ENCODE measurements around the gene PTPN11. TPM values are rescaled to one million over a fixed set of nuclear protein-coding genes. Genes with fewer than 3 reads are reported as not detected.

Gene PTPN11
- polyA plus RNA-seq, 1 experiment: 46.1 TPM

DNA sequence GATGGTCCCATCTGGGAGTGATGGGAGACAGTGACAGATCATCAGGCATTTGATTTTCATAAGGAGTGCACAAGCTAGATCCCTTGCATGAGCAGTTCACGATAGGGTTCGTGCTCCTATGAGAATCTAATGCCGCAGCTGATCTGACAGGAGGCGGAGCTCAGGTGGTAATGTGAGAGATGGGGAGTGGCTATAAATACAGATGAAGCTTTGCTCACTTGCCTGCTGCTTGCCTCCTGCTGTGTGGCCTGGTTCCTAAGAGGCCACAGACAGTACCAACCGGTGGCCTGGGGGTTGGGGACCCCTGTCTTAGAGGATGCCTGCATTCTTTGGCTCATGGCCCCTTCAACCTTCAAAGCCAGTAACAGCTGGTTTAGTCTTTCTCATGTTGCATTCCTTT lies 130.3 kb downstream of the PTPN11 start:
- ChIA-PET POLR2A (no interaction called here), CTCF (no interaction called here)
- H3K4me3 ChIP-seq (ENCODE audit: low read depth, low read length): no peak overlapping the region
- DNase-seq (ENCODE audit: low read depth): no peak
- H3K36me3 ChIP-seq (ENCODE audit: control insufficient read depth, insufficient read depth, low read length): no peaks in the 10 kb centered on the region
- H3K27me3 ChIP-seq (ENCODE audit: control insufficient read depth, insufficient read depth, low read length): peaks cover 1% of the 10 kb centered on the region; the same call in 1 of the 2 replicates
- TF ChIP-seq, protein P1, sequence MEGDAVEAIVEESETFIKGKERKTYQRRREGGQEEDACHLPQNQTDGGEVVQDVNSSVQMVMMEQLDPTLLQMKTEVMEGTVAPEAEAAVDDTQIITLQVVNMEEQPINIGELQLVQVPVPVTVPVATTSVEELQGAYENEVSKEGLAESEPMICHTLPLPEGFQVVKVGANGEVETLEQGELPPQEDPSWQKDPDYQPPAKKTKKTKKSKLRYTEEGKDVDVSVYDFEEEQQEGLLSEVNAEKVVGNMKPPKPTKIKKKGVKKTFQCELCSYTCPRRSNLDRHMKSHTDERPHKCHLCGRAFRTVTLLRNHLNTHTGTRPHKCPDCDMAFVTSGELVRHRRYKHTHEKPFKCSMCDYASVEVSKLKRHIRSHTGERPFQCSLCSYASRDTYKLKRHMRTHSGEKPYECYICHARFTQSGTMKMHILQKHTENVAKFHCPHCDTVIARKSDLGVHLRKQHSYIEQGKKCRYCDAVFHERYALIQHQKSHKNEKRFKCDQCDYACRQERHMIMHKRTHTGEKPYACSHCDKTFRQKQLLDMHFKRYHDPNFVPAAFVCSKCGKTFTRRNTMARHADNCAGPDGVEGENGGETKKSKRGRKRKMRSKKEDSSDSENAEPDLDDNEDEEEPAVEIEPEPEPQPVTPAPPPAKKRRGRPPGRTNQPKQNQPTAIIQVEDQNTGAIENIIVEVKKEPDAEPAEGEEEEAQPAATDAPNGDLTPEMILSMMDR (IDR thresholded peaks at IDR 0.05; ENCODE audit: insufficient read depth, low read depth, low read length): no peak

- no peak for DNase-seq (ENCODE audit: low read depth)
- ChIA-PET CTCF (no interaction called here), POLR2A (no interaction called here)
- Histone ChIP-seq H3K4me3 (ENCODE audit: low read depth, low read length) (no peak overlapping the region), H3K36me3 (ENCODE audit: control insufficient read depth, insufficient read depth, low read length) (no peaks in the 10 kb centered on the region), H3K27me3 (ENCODE audit: control insufficient read depth, insufficient read depth, low read length) (peaks cover 1% of the 10 kb centered on the region; the same call in 1 of the 2 replicates)
- TF ChIP-seq, protein P1 (IDR thresholded peaks at IDR 0.05; ENCODE audit: insufficient read depth, low read depth, low read length): no peak
These were observed 132.9 kb downstream of the PTPN11 start for GRCh38 chr12:112551681-112552080.

DNA sequence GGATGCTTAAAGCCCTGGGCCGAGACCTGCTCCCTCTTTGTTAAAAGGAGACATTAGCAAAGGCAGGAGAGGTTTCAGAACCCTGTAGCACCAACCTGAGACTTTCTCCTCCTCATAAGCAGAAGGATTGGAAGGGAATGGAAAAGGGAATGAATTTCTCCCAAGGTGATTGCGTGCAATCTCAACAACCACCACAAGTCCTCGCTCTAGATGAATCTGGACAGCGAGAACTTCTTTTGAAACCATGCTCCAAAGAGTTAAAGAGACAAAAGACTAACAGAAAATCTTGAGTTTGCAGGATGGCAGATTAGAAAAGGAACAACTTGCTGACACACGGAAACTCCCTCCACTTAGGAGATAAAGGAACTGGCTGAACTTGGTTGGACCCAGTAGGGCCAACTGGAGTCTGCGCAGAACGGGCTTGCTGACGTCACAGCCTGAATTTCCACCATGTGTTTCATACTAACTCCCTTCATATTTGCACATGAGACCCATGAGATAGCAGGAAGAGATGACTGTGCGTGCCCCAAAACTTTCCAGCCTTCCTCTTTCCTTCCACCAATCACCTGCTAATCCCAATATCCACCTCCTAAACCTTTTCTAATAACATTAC lies 137.0 kb downstream of the PTPN11 start:
- no peaks in the 10 kb centered on the region for H3K36me3 ChIP-seq (ENCODE audit: control insufficient read depth, insufficient read depth, low read length)
- CTCF ChIA-PET: no interaction called here
- H3K27me3 ChIP-seq (ENCODE audit: control insufficient read depth, insufficient read depth, low read length): no peaks in the 10 kb centered on the region
- TF ChIP-seq, protein P1 (IDR thresholded peaks at IDR 0.05; ENCODE audit: insufficient read depth, low read depth, low read length): no peak
- no peak overlapping the region for H3K4me3 ChIP-seq (ENCODE audit: low read depth, low read length)
- POLR2A ChIA-PET: no interaction called here
- no peak for DNase-seq (ENCODE audit: low read depth)

DNA sequence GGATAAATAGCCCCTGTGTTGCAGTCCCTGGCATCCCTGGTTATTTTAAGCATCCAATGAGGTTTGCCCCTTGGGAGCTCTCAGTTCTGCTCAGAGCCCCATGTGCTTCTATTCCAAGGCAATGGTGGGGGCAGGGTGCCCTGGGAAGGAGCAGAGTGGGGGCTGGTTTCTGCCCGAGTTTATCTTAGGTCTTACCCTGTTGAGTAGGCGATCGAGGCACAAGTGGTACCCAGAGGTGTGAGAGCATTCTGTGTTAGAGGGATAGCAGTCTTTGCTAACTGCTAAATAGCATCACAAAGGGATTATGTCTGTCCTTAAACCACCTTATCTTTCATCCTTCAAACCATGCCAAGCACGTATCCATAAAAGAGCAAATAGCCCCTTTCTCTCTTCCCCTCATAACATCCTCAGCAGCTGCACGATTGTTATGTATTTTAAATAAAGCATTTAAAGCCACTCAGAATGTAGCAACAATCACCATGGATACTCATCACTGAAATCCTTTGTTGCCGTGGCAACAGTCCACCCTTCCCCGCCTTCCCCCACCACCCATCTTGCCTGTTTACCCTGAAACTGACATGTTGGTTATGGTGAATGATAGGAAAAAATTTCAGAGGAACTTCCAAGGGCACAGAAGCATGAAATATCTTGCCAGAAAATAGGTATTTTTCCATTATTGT lies 139.3 kb downstream of the PTPN11 start:
- no peaks in the 10 kb centered on the region for H3K27me3 ChIP-seq (ENCODE audit: control insufficient read depth, insufficient read depth, low read length)
- no peak overlapping the region for H3K4me3 ChIP-seq (ENCODE audit: low read depth, low read length)
- ChIA-PET CTCF (no interaction called here), POLR2A (no interaction called here)
- no peak for DNase-seq (ENCODE audit: low read depth)
- no peaks in the 10 kb centered on the region for H3K36me3 ChIP-seq (ENCODE audit: control insufficient read depth, insufficient read depth, low read length)
- TF ChIP-seq, protein P1 (IDR thresholded peaks at IDR 0.05; ENCODE audit: insufficient read depth, low read depth, low read length): no peak

Other genes with a start within 250 kb of the PTPN11 start
- gene HECTD4, start 36.5 kb upstream of the PTPN11 start, polyA plus RNA-seq (2011; rRNA removed): 5.5 and 7.3 TPM in 2 replicates
- 1,566 and 1,961 TPM in 2 replicates for gene RPL6, start 9.3 kb upstream of the PTPN11 start, polyA plus RNA-seq (2011; rRNA removed)